Endothelial cell (in vitro differentiated cells): ENCODE data around the gene MAGI2. TPM values are rescaled to one million over a fixed set of nuclear protein-coding genes. Genes with fewer than 3 reads are reported as not detected.
"Not testable (repeated sequence)": the region's sequence is repeated elsewhere in the genome, so short reads cannot be mapped to it uniquely, and the experiment has no call there.

Experiments
- DNase-seq: peaks from one replicate; pipeline ENCODE4 v3.0.0; 2021; ENCODE audit warnings: low spot score
- H3K27ac Mint-ChIP-seq: one replicate; pipeline ENCODE4 v1.8.0; 2021; ENCODE audit warnings: mixed read lengths, inconsistent platforms; ENCODE audit not compliant: unreplicated experiment
- H3K27me3 Mint-ChIP-seq: one replicate; pipeline ENCODE4 v1.8.0; 2021; ENCODE audit warnings: mild to moderate bottlenecking, moderate library complexity, mixed read lengths, inconsistent platforms; ENCODE audit not compliant: unreplicated experiment
- H3K36me3 Mint-ChIP-seq: one replicate; pipeline ENCODE4 v1.8.0; 2021; ENCODE audit warnings: mild to moderate bottlenecking, low read depth, mixed read lengths, inconsistent platforms; ENCODE audit not compliant: unreplicated experiment
- H3K4me1 Mint-ChIP-seq: one replicate; pipeline ENCODE4 v1.8.0; 2021; ENCODE audit warnings: mild to moderate bottlenecking, mixed read lengths, inconsistent platforms; ENCODE audit not compliant: unreplicated experiment
- H3K4me3 Mint-ChIP-seq: one replicate; pipeline ENCODE4 v1.8.0; 2021; ENCODE audit warnings: mild to moderate bottlenecking, mixed read lengths, inconsistent platforms; ENCODE audit not compliant: unreplicated experiment
- H3K9me3 Mint-ChIP-seq: one replicate; pipeline ENCODE4 v1.8.0; 2021; ENCODE audit warnings: mixed read lengths, inconsistent platforms; ENCODE audit not compliant: unreplicated experiment
- CTCF ChIP-seq: fragments of 200-600 bp; sonication (generic); IDR thresholded peaks from one replicate; pipeline ENCODE4 v1.5.0; 2021; ENCODE audit warnings: antibody characterized with exemption; ENCODE audit not compliant: unreplicated experiment
- total RNA-seq: library from RNA; stranded (reverse); fragmentation: NEBNext Ultra II Directional; extraction: Animal tissue kit (Norgen Biotek cat#: 25700); gene quantifications from one replicate; pipeline ENCODE4 v1.2.1, GENCODE V29; 2021; ENCODE audit not compliant: unreplicated experiment

MAGI2 gene
- total RNA-seq, 1 donor from 2014 or later, result 6.3 TPM

- Mint-ChIP-seq H3K27ac (no peak overlapping the region), H3K27me3 (no peaks in the 10 kb centered on the region), H3K4me1 (no peaks in the 10 kb centered on the region), H3K9me3 (no peaks in the 10 kb centered on the region), H3K36me3 (no peaks in the 10 kb centered on the region), H3K4me3 (no peak overlapping the region)
- no peak for TF ChIP-seq CTCF
- DNase-seq, result no peak
These were observed 418.7 kb downstream of the MAGI2 start for GRCh38 chr7:79034730-79035129.

- not testable (repeated sequence) for H3K27me3 Mint-ChIP-seq, H3K4me1 Mint-ChIP-seq, H3K4me3 Mint-ChIP-seq, H3K27ac Mint-ChIP-seq, H3K9me3 Mint-ChIP-seq, DNase-seq, H3K36me3 Mint-ChIP-seq
These were observed 433.8 kb downstream of the MAGI2 start for GRCh38 chr7:79019711-79020110.

- TF ChIP-seq CTCF, result no peak
- H3K9me3 Mint-ChIP-seq, result no peaks in the 10 kb centered on the region
- H3K4me1 Mint-ChIP-seq, result no peaks in the 10 kb centered on the region
- H3K36me3 Mint-ChIP-seq, result no peaks in the 10 kb centered on the region
- H3K27me3 Mint-ChIP-seq, result no peaks in the 10 kb centered on the region
- no peak for DNase-seq
- H3K27ac Mint-ChIP-seq, result no peak overlapping the region
- no peak overlapping the region for H3K4me3 Mint-ChIP-seq
These were observed 441.5 kb downstream of the MAGI2 start for GRCh38 chr7:79011921-79012320.

- Mint-ChIP-seq H3K4me1 (no peaks in the 10 kb centered on the region), H3K27me3 (no peaks in the 10 kb centered on the region), H3K27ac (no peak overlapping the region), H3K4me3 (no peak overlapping the region), H3K36me3 (no peaks in the 10 kb centered on the region), H3K9me3 (no peaks in the 10 kb centered on the region)
- no peak for DNase-seq
- TF ChIP-seq CTCF, result no peak
These were observed 443.8 kb downstream of the MAGI2 start for GRCh38 chr7:79009647-79010046.

GRCh38 chr7:79008786-79009185, 444.7 kb downstream of the MAGI2 start:
- H3K36me3 Mint-ChIP-seq, result no peaks in the 10 kb centered on the region
- H3K9me3 Mint-ChIP-seq, result no peaks in the 10 kb centered on the region
- DNase-seq, result no peak
- no peak for TF ChIP-seq CTCF
- no peak overlapping the region for H3K4me3 Mint-ChIP-seq
- no peaks in the 10 kb centered on the region for H3K27me3 Mint-ChIP-seq
- H3K4me1 Mint-ChIP-seq, result no peaks in the 10 kb centered on the region
- no peak overlapping the region for H3K27ac Mint-ChIP-seq

- DNase-seq, result no peak
- H3K36me3 Mint-ChIP-seq, result no peaks in the 10 kb centered on the region
- H3K27me3 Mint-ChIP-seq, result no peaks in the 10 kb centered on the region
- no peaks in the 10 kb centered on the region for H3K9me3 Mint-ChIP-seq
- no peak overlapping the region for H3K4me3 Mint-ChIP-seq
- no peak for TF ChIP-seq CTCF
- H3K4me1 Mint-ChIP-seq, result no peaks in the 10 kb centered on the region
- H3K27ac Mint-ChIP-seq, result no peak overlapping the region
These were observed 457.5 kb downstream of the MAGI2 start for GRCh38 chr7:78996013-78996412.
